Mesodermal cell (in vitro differentiated cells): Measurements from ENCODE around the gene ADNP.

ENCODE experiments used
- H3K27ac ChIP-seq: 2 replicates; pipeline ENCODE4 v1.7.0; 2013; ENCODE audit warnings: mild to moderate bottlenecking, low read depth, low read length, moderate library complexity; ENCODE audit not compliant: severe bottlenecking
- H3K36me3 ChIP-seq: 2 replicates; pipeline ENCODE4 v1.7.1; 2013; ENCODE audit warnings: mild to moderate bottlenecking, low read length, moderate library complexity; ENCODE audit not compliant: control insufficient read depth, insufficient read depth
- H3K4me1 ChIP-seq: one replicate; pipeline ENCODE4 v1.7.1; 2013; ENCODE audit warnings: mild to moderate bottlenecking, low read length; ENCODE audit not compliant: insufficient read depth, control insufficient read depth, poor library complexity, severe bottlenecking
- H3K4me3 ChIP-seq: 2 replicates; pipeline ENCODE4 v1.7.0; 2013; ENCODE audit warnings: low read length, control low read depth, mild to moderate bottlenecking; ENCODE audit not compliant: insufficient read depth, poor library complexity, severe bottlenecking; ENCODE audit errors: extremely low read depth
- H3K9me3 ChIP-seq: 2 replicates; pipeline ENCODE4 v1.7.1; 2013; ENCODE audit warnings: mild to moderate bottlenecking, low read length, moderate library complexity; ENCODE audit not compliant: control insufficient read depth
- WGBS, 2 experiments: methylation state at CpG; one replicate each; pipeline ENCODE4 v1.1.5; 2013; ENCODE audit warnings: missing lambda C conversion rate in 2 of 2; ENCODE audit not compliant: insufficient coverage in 2 of 2; 5-methylcytosine and 5-hydroxymethylcytosine counted together

The ADNP gene

GRCh38 chr20:50870561-50871161 is 60.6 kb downstream of the ADNP start:
- Histone ChIP-seq H3K9me3 (no peaks in the 10 kb centered on the region), H3K36me3 (no peaks in the 10 kb centered on the region), H3K4me3 (peak overlapping the region; percentile 32), H3K4me1 (peaks cover 20% of the 10 kb centered on the region), H3K27ac (peak overlapping the region; percentile 86)
- 10% methylated on average over 15 of the region's 19 CpGs for WGBS, 2 experiments

DNA sequence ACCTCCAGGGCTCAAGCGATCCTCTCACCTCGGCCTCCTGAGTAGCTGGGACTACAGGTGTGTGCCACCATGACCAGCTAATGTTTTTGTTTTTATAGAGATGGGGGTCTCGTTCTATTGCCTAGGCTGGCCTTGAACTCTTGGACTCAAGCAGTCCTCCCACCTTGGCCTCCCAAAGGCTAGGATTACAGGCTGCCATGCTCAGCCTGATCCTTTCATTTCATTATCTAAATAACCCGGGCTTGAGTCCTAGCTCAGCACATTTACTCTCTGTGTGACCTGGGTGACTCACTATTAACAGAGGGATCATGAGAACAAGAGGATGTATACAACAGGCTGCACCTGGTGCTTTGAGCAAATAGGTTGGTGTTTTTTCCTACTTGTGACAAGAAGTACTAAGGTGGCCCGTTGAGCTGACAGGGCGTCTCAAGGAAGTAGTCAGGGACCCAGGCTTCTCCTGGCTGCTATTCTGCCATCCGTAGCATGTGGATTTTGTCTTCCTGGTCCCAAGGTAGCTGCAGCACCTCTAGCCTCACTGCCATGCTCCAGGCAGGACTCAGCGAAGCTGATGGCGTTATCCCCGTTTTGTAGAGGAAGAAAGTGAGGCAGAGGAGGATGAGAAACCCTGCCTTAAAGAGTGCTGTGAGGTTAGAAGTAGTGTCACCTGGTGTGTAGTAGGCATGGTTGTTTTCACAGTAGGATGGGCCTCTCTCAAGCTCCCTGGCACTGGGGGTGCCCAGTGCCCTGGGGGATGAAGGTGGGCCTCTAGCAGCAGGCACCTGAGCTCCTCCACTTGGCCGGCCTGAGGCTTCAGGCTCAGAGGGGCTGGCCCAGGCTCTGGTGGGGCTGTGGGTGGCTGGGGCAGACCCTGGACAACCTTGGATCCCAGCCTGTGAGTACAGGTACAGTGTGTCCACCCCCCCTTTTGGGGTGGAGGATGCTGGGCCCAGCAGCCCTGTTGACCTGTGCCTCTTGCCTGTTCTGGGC is 62.4 kb downstream of the ADNP start:
- H3K4me1 ChIP-seq = peaks cover 20% of the 10 kb centered on the region
- no peak overlapping the region for H3K27ac ChIP-seq
- H3K4me3 ChIP-seq = no peak overlapping the region
- 94 to 98% methylated on average over 9 to 10 of the region's 11 CpGs for WGBS, 2 experiments
- no peaks in the 10 kb centered on the region for H3K36me3 ChIP-seq
- H3K9me3 ChIP-seq = no peaks in the 10 kb centered on the region

GRCh38 chr20:50867805-50868204 is 63.4 kb downstream of the ADNP start:
- H3K9me3 ChIP-seq = no peaks in the 10 kb centered on the region
- peaks cover 20% of the 10 kb centered on the region for H3K4me1 ChIP-seq
- no peak overlapping the region for H3K27ac ChIP-seq
- H3K36me3 ChIP-seq = no peaks in the 10 kb centered on the region
- 93 to 95% methylated on average over 2 to 4 of the region's 6 CpGs for WGBS, 2 experiments
- no peak overlapping the region for H3K4me3 ChIP-seq

GRCh38 chr20:50866831-50867230 is 64.4 kb downstream of the ADNP start:
- H3K4me3 ChIP-seq = no peak overlapping the region
- H3K27ac ChIP-seq = no peak overlapping the region
- no peaks in the 10 kb centered on the region for H3K9me3 ChIP-seq
- H3K4me1 ChIP-seq = peaks cover 14% of the 10 kb centered on the region
- no peaks in the 10 kb centered on the region for H3K36me3 ChIP-seq
- WGBS, 2 experiments = 86 to 99% methylated on average over 5 to 7 of the region's 9 CpGs

DNA sequence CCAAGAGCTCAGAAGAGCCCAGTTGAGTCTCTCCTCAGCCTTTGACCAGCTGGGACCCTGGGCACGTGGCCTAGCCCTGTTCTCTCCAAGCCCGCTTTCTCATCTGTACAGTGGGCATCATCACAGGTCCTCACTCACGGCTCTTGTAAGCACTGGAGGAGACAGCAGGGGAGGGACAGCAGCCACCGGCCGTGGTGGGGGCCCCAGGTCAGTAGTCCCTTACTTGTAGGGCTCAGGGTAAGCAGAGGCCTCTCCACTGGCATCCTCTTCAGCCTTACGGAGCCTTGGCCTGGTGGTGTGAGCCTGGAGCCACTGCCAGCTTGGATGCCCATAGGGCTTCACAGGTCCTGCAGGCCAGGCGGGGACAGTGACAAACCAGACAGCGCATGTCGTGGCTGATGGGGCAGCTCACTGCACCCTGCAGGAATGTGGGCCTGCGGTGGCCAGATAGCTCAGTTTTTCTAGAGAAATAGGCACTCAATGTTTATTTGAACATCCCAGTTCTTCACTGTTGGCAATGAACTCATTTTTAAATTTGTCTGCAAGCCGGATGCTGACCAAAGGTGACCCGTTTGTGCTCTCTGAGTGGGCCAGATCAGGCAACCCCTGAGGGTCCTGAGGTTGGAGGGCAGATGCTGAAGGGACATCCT is 65.1 kb downstream of the ADNP start:
- Histone ChIP-seq H3K36me3 (no peaks in the 10 kb centered on the region), H3K4me1 (peaks cover 9% of the 10 kb centered on the region), H3K9me3 (no peaks in the 10 kb centered on the region), H3K4me3 (no peak overlapping the region), H3K27ac (no peak overlapping the region)
- 88 to 92% methylated on average over 10 to 12 of the region's 12 CpGs for WGBS, 2 experiments

DNA sequence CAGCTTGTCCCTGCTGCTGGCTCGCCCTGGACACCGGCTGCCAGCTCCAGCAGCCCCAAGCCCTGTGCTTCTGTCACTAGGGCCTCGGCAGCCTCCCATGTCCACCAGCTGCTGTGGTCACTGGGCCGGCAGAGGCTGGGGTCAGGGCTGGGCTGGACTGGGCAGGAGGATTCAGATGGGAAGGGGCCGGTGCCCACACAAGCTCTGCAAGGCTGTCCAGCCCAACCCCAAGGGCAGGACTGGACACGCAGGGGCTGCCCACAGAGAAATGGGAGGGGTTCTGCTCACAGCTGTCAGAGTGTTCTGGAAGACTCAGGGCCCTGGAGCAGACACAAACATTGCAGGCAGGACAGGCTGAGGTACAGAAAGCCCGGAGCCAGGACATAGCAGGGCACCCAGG is 65.6 kb downstream of the ADNP start:
- no peaks in the 10 kb centered on the region for H3K36me3 ChIP-seq
- H3K9me3 ChIP-seq = no peaks in the 10 kb centered on the region
- no peak overlapping the region for H3K27ac ChIP-seq
- H3K4me3 ChIP-seq = no peak overlapping the region
- 84 to 94% methylated on average over 5 to 7 of the region's 7 CpGs for WGBS, 2 experiments
- H3K4me1 ChIP-seq = peaks cover 4% of the 10 kb centered on the region

DNA sequence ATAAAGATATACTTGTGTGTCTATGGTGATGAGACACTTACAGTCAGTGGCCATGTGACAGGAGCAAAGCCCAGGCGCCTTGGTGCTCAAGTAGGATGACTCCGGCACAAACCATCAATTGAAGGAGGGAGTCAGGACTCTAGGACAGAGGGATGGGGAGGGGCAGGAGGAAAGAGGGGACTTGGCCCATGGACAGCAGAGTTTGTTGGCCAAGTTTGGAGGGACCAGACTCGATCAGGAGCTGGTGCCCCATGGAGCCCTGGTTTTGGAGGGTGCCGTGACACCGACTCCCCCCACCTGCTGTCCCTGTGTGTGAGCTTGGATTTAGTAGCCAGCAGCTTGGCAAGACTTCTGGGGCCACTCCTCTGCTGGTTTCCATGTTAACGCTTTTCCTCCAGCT is 66.1 kb downstream of the ADNP start:
- H3K4me1 ChIP-seq = no peaks in the 10 kb centered on the region
- no peak overlapping the region for H3K4me3 ChIP-seq
- H3K9me3 ChIP-seq = no peaks in the 10 kb centered on the region
- 91 to 96% methylated on average over 5 to 6 of the region's 6 CpGs for WGBS, 2 experiments
- no peaks in the 10 kb centered on the region for H3K36me3 ChIP-seq
- no peak overlapping the region for H3K27ac ChIP-seq

GRCh38 chr20:50862546-50862945 is 68.7 kb downstream of the ADNP start:
- 68 to 100% methylated on average over 1 to 2 of the region's 3 CpGs for WGBS, 2 experiments
- Histone ChIP-seq H3K4me3 (no peak overlapping the region), H3K4me1 (no peaks in the 10 kb centered on the region), H3K36me3 (no peaks in the 10 kb centered on the region), H3K9me3 (no peaks in the 10 kb centered on the region), H3K27ac (no peak overlapping the region)

- WGBS, 2 experiments = 88 to 90% methylated on average over 8 to 12 of the region's 12 CpGs
- H3K9me3 ChIP-seq = no peaks in the 10 kb centered on the region
- H3K4me3 ChIP-seq = no peak overlapping the region
- H3K4me1 ChIP-seq = no peaks in the 10 kb centered on the region
- H3K36me3 ChIP-seq = no peaks in the 10 kb centered on the region
- no peak overlapping the region for H3K27ac ChIP-seq
Observed at GRCh38 chr20:50861012-50861411, 70.2 kb downstream of the ADNP start.

DNA sequence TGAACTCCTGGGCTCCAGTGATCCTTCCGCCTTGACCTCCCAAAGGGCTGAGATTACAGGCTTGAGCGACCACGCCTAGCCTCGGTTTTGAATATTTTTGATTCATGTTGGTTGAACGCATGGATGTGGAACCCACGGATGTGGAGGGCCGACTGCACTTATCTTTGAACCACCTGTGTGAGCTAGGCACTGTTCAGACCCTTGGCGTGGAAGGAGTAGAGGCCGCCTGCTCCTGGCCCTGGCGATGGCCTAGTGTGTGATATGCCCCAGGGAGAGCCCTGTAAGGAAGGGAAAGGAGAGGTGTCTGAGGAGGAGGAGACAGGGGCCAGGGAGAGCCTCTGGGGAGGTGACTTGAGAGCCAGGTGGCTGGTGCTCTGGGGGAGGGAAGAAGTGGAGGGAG is 72.1 kb downstream of the ADNP start:
- Histone ChIP-seq H3K9me3 (no peaks in the 10 kb centered on the region), H3K36me3 (no peaks in the 10 kb centered on the region), H3K27ac (no peak overlapping the region), H3K4me1 (no peaks in the 10 kb centered on the region), H3K4me3 (no peak overlapping the region)
- WGBS, 2 experiments = 90 to 95% methylated on average over 10 of the region's 10 CpGs
